GM23248 (cell line): Measurements from ENCODE around the gene IRF4. TPM values are rescaled to one million over a fixed set of nuclear protein-coding genes. Genes with fewer than 3 reads are reported as not detected.

Experiments
- DNase-seq: peaks from one replicate; pipeline ENCODE4 v3.0.0-alpha.2; 2015
- H2AFZ ChIP-seq: fragments of 200-600 bp; sonication (generic); 2 replicates; pipeline ENCODE4 v1.6.1; 2016; ENCODE audit warnings: antibody characterized with exemption
- H3F3A ChIP-seq: fragments of 200-600 bp; sonication (generic); 2 replicates; pipeline ENCODE4 v1.6.1; 2016; ENCODE audit warnings: mild to moderate bottlenecking, antibody characterized with exemption, mixed run types; ENCODE audit not compliant: insufficient read depth
- H3K27ac ChIP-seq: fragments of 200-600 bp; sonication (generic); 2 replicates; pipeline ENCODE4 v1.5.1; 2016; ENCODE audit warnings: mild to moderate bottlenecking
- H3K27me3 ChIP-seq: fragments of 200-600 bp; sonication (generic); replicated peaks from 2 replicates; pipeline ENCODE4 v1.6.1; 2016; ENCODE audit warnings: mild to moderate bottlenecking; ENCODE audit not compliant: insufficient read depth
- H3K36me3 ChIP-seq: fragments of 200-600 bp; sonication (generic); 2 replicates; pipeline ENCODE4 v1.6.1; 2016; ENCODE audit warnings: low read depth, mild to moderate bottlenecking
- H3K4me1 ChIP-seq: fragments of 200-600 bp; sonication (generic); 2 replicates; pipeline ENCODE4 v1.6.1; 2016; ENCODE audit warnings: mild to moderate bottlenecking; ENCODE audit not compliant: insufficient read depth
- H3K4me2 ChIP-seq: fragments of 200-600 bp; sonication (generic); one replicate; pipeline ENCODE4 v1.6.1; 2016; ENCODE audit warnings: mild to moderate bottlenecking; ENCODE audit not compliant: unreplicated experiment
- H3K4me3 ChIP-seq: fragments of 200-600 bp; sonication (generic); 2 replicates; pipeline ENCODE4 v1.5.1; 2016; ENCODE audit warnings: mild to moderate bottlenecking
- H3K79me2 ChIP-seq: fragments of 200-600 bp; sonication (generic); 2 replicates; pipeline ENCODE4 v1.6.1; 2016; ENCODE audit warnings: mild to moderate bottlenecking; ENCODE audit not compliant: insufficient read depth
- H3K9ac ChIP-seq: fragments of 200-600 bp; sonication (generic); 2 replicates; pipeline ENCODE4 v1.6.1; 2016; ENCODE audit warnings: mild to moderate bottlenecking
- H3K9me2 ChIP-seq: fragments of 200-600 bp; sonication (generic); 2 replicates; pipeline ENCODE4 v1.6.1; 2016; ENCODE audit warnings: mixed run types, mild to moderate bottlenecking, moderate library complexity; ENCODE audit not compliant: insufficient read depth
- H3K9me3 ChIP-seq: fragments of 200-600 bp; sonication (generic); one replicate; pipeline ENCODE4 v1.6.1; 2017; ENCODE audit warnings: low read depth
- H4K20me1 ChIP-seq: fragments of 200-600 bp; sonication (generic); 2 replicates; pipeline ENCODE4 v1.6.0; 2016; ENCODE audit not compliant: insufficient read depth
- EZH2 ChIP-seq: fragments of 200-600 bp; sonication (generic); IDR thresholded peaks from 2 replicates; pipeline ENCODE4 v1.6.1; 2018; ENCODE audit warnings: antibody characterized with exemption, mild to moderate bottlenecking; ENCODE audit not compliant: insufficient read depth, poor library complexity, severe bottlenecking
- EZH2phosphoT487 ChIP-seq: fragments of 200-600 bp; sonication (generic); IDR thresholded peaks from 2 replicates; pipeline ENCODE4 v1.6.1; 2018; ENCODE audit warnings: antibody characterized with exemption, moderate library complexity, mild to moderate bottlenecking, low read depth; ENCODE audit not compliant: insufficient read depth
- WGBS, 2 experiments: methylation state at CpG; one replicate each; pipeline ENCODE4 v1.1.6; 2015 to 2017; ENCODE audit warnings: low lambda C conversion rate in 2 of 2, low coverage in 1 of 2; ENCODE audit errors: missing lambda C conversion rate in 2 of 2; 5-methylcytosine and 5-hydroxymethylcytosine counted together
- in situ Hi-C: fragments of 300-500 bp; cut with MboI; formaldehyde crosslinking; loops from 2 replicates; pipeline ENCODE4 v1.15.0; 2020
- polyA plus RNA-seq: library from polyadenylated mRNA; unstranded; fragments of >200 nt; fragmentation: Nextera tagmentation; extraction: Ambion mirVana; gene quantifications from 2 replicates; pipeline ENCODE4 v1.2.1, GENCODE V29; 2016
- total RNA-seq: library from RNA; depleted of rRNA; stranded (reverse); fragments of >200 nt; shearing (Covaris generic); gene quantifications from 2 replicates; pipeline ENCODE4 v1.2.3, GENCODE V29; 2014

The IRF4 gene
- total and polyA plus RNA-seq, 2 experiments from 2014 or later, result 0.23 TPM; not detected in 1

DNA sequence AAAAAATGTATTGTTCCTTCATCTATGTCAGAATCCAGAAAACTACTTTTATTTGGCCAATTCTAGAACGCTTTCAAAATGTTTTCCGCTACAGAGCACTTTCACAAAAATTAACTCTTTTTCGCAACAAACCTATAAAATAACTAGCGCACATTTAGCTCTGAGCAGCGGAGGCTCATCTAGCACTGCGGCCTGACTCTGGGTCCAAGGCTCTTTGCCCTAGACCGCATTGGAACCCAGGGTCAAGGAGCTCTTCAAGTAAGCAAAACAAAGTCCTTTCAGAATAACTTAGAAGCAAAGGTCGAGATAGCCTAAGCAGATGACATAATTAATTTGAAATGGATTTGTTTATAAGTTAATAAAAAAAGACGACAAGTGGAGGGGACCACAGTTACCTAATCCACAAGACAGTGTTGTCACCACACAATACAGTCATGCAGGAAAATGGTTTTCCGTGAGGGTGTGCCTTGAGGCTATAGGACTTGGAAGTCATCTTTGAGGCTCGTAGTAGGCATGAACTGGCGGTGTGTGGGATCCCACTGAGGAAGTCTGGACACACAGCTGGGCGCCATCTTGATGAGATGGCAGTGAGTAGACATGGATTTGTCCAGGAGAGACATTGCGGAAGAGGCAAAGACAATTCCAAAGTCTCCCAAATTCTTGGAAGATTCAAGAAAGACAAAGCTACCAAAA, 29.2 kb upstream of the IRF4 start:
- H3K36me3 ChIP-seq, result no peaks in the 10 kb centered on the region
- 54 to 55% methylated on average over 14 of the region's 14 CpGs for WGBS, 2 experiments
- no peak overlapping the region for H3K4me2 ChIP-seq
- H4K20me1 ChIP-seq, result no peaks in the 10 kb centered on the region
- peaks cover 13% of the 10 kb centered on the region for H3K27me3 ChIP-seq
- no peaks in the 10 kb centered on the region for H3K4me1 ChIP-seq
- TF ChIP-seq EZH2phosphoT487 (no peak), EZH2 (no peak)
- no peak for DNase-seq
- H2AFZ ChIP-seq, result no peak overlapping the region
- no peak overlapping the region for H3K9ac ChIP-seq
- H3K4me3 ChIP-seq, result no peak overlapping the region
- no peaks in the 10 kb centered on the region for H3F3A ChIP-seq
- no peaks in the 10 kb centered on the region for H3K79me2 ChIP-seq
- in situ Hi-C loops, result no loop called here
- no peak overlapping the region for H3K27ac ChIP-seq
- H3K9me3 ChIP-seq, result no peaks in the 10 kb centered on the region
- H3K9me2 ChIP-seq, result no peaks in the 10 kb centered on the region

DNA sequence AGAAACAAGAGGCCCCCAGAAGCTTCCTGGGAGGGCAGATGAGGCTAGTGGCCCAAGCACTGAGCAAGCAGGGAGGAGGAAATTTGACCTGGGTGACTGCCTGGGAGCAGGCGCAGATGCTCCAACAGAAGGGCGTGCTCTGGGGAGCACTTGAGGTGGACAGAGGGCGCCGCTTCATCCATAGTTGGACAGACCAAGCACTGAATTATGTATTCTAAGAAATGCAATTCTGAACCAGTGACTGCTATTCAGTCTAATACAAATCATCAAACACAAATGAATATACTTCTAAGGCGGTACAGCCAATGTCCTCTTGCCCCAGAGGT, 28.7 kb upstream of the IRF4 start:
- Histone ChIP-seq H3K36me3 (no peaks in the 10 kb centered on the region), H3K4me1 (no peaks in the 10 kb centered on the region), H3F3A (no peaks in the 10 kb centered on the region), H3K79me2 (no peaks in the 10 kb centered on the region), H2AFZ (no peak overlapping the region), H3K9me3 (no peaks in the 10 kb centered on the region), H3K4me2 (no peak overlapping the region), H3K9me2 (no peaks in the 10 kb centered on the region), H3K9ac (no peak overlapping the region), H3K4me3 (no peak overlapping the region), H3K27me3 (peaks cover 13% of the 10 kb centered on the region), H4K20me1 (no peaks in the 10 kb centered on the region), H3K27ac (no peak overlapping the region)
- 49 to 57% methylated on average over 5 of the region's 5 CpGs for WGBS, 2 experiments
- TF ChIP-seq EZH2, result no peak
- TF ChIP-seq EZH2phosphoT487, result no peak
- in situ Hi-C loops, result no loop called here
- no peak for DNase-seq

DNA sequence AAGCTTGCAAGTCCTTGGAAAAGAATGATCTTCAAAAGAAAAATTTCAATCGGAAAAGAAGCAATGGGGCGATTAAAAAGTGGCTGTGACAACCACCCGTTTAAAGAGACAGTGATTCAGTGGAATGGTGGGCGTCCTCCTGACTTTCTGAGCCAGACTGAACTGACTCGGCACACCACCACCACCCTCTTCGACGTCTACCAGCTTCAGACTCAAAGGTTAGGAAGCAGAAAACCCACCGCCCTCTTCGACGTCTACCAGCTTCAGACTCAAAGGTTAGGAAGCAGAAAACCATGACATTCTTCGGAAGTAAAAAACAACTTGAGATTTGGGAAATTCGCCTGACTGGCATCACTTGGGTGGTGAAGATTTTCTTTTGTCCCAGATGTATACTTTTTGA, 28.3 kb upstream of the IRF4 start:
- H2AFZ ChIP-seq, result no peak overlapping the region
- H3K27me3 ChIP-seq, result peaks cover 17% of the 10 kb centered on the region
- no peak overlapping the region for H3K4me3 ChIP-seq
- no peaks in the 10 kb centered on the region for H3K79me2 ChIP-seq
- no peak overlapping the region for H3K9ac ChIP-seq
- H3K4me1 ChIP-seq, result no peaks in the 10 kb centered on the region
- in situ Hi-C loops, result no loop called here
- no peaks in the 10 kb centered on the region for H4K20me1 ChIP-seq
- no peaks in the 10 kb centered on the region for H3F3A ChIP-seq
- H3K9me2 ChIP-seq, result no peaks in the 10 kb centered on the region
- no peak overlapping the region for H3K4me2 ChIP-seq
- H3K27ac ChIP-seq, result no peak overlapping the region
- WGBS, 2 experiments, result 60 to 65% methylated on average over 12 of the region's 12 CpGs
- TF ChIP-seq EZH2, result no peak
- TF ChIP-seq EZH2phosphoT487, result no peak
- H3K9me3 ChIP-seq, result no peaks in the 10 kb centered on the region
- DNase-seq, result no peak
- no peaks in the 10 kb centered on the region for H3K36me3 ChIP-seq

- Histone ChIP-seq H3K27me3 (peaks cover 20% of the 10 kb centered on the region), H4K20me1 (no peaks in the 10 kb centered on the region)
- 66 to 73% methylated on average over 13 of the region's 13 CpGs for WGBS, 2 experiments
Measured at GRCh38 chr6:363909-364308, 27.6 kb upstream of the IRF4 start.

More at GRCh38 chr6:363909-364308, 27.6 kb upstream of the IRF4 start:
- Histone ChIP-seq H3K9ac (no peak overlapping the region), H3K4me2 (no peak overlapping the region), H3K79me2 (no peaks in the 10 kb centered on the region), H3K4me3 (no peak overlapping the region), H3K9me2 (no peaks in the 10 kb centered on the region), H3K27ac (no peak overlapping the region), H3K4me1 (no peaks in the 10 kb centered on the region), H3F3A (no peaks in the 10 kb centered on the region), H3K9me3 (no peaks in the 10 kb centered on the region), H2AFZ (no peak overlapping the region), H3K36me3 (no peaks in the 10 kb centered on the region)
- in situ Hi-C loops, result no loop called here
- TF ChIP-seq EZH2phosphoT487 (no peak), EZH2 (no peak)
- DNase-seq, result no peak
